Sciatic nerve (tissue), 2 donors: Measurements from ENCODE around the gene PARL. TPM values are rescaled to one million over a fixed set of nuclear protein-coding genes. Genes with fewer than 3 reads are reported as not detected.

Experiments
- ATAC-seq: fragments of 200-7000 bp; cut with Tn5 transposase; one replicate; pipeline ENCODE4 v1.9.1; 2020; ENCODE audit warnings: mild to moderate bottlenecking, moderate library complexity
- DNase-seq: peaks from one replicate; pipeline ENCODE4 v3.0.0-alpha.2; 2020; ENCODE audit warnings: low spot score
- intact Hi-C: fragments of 100-400 bp; cut with DNase I; formaldehyde crosslinking; loops from one replicate; pipeline ENCODE4 v1.14.2; 2022
- total RNA-seq: library from RNA; stranded (reverse); fragmentation: NEBNext Ultra II Directional; extraction: Animal tissue kit (Norgen Biotek cat#: 25700); gene quantifications from one replicate; pipeline ENCODE4 v1.2.1, GENCODE V29; 2021
- donor health status: DM: no; HTN: no; CAD: no.
- donor health status: DM: no; HTN: no; CAD: no.

Gene PARL
- total RNA-seq, 1 donor from 2014 or later: 57.2 TPM

- intact Hi-C loops: no loop called here
- no peak for DNase-seq
- no peak for ATAC-seq
These were observed 14.1 kb downstream of the PARL start for GRCh38 chr3:183870563-183870962.

- no peak for ATAC-seq
- DNase-seq: no peak
- intact Hi-C loops: loop anchor here (2.0 kb wide), 1 partner anchor 60 kb away; no protein-coding TSS in a partner anchor
These were observed 15.9 kb downstream of the PARL start for GRCh38 chr3:183868796-183869195.

DNA sequence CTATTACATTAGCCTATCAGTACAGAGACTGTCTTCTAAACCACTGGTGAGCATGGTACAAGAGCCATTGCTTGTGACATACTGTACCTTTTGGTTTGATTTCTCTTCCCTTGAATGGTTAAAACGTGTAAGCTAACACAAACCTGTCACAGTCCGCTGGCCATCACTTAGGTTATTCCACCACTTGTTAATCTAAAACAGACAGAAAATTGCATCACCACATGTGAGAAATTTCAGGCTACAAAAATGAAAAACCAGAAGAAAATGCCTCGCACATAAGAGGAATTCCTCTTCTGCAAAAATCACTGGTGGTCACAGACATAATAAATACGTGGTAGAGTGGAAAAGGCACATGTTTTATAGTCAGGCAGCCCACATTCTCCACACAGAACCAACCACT, 22.1 kb downstream of the PARL start:
- intact Hi-C loops: no loop called here
- ATAC-seq (no peak), DNase-seq (no peak)

DNA sequence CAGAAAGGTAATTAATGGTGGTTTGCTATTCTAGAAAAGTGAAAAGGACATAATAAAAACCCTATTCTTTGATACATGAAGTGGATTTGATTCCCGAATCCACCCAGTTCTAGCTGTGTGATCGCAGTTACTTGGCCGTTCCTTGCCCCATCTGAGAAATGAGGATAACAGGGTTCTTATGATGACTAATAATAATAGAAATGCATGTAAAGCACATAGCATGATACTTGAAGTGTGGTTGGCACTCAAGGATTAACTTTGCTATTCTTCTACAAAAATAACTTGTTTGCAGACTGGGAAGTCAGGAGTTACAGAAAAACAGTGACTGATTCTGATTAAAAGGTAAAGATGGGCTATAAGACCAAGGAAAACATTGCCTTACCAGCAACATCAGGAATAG, 26.8 kb downstream of the PARL start:
- ATAC-seq (no peak), DNase-seq (no peak)
- intact Hi-C loops: no loop called here

GRCh38 chr3:183854318-183855035, 30.2 kb downstream of the PARL start:
- no peak for ATAC-seq
- no peak for DNase-seq
- intact Hi-C loops: no loop called here

GRCh38 chr3:183845608-183846288, 38.9 kb downstream of the PARL start:
- DNase-seq (no peak), ATAC-seq (no peak)

GRCh38 chr3:183845090-183845489, 39.6 kb downstream of the PARL start:
- intact Hi-C loops: no loop called here
- DNase-seq: no peak
- no peak for ATAC-seq

More at GRCh38 chr3:183845608-183846288, 38.9 kb downstream of the PARL start:
- intact Hi-C loops: no loop called here

- DNase-seq (no peak), ATAC-seq (no peak)
- intact Hi-C loops: no loop called here
These were observed 40.1 kb downstream of the PARL start for GRCh38 chr3:183844606-183845005.

DNA sequence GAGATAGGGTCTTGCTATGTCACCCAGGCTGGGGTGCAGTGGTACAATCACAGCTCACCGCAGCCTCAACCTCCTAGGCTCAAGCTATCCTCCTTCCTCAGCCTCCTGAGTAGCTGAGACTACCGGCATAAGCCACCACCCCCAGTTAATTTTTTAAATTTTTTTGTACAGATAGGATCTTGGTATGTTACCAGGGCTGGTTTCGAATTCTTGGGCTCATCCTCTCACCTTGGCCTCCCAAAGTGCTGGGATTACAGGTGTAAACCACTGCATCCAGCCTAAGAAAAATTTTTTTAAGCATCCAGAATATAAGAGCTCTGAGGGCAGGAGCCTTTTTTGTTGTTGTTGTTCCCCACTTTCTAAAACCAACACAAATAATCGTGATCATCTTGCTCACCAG, 44.9 kb downstream of the PARL start:
- intact Hi-C loops: no loop called here
- ATAC-seq (no peak), DNase-seq (no peak)

GRCh38 chr3:183837894-183838293, 46.8 kb downstream of the PARL start:
- intact Hi-C loops: no loop called here
- no peak for ATAC-seq
- no peak for DNase-seq

DNA sequence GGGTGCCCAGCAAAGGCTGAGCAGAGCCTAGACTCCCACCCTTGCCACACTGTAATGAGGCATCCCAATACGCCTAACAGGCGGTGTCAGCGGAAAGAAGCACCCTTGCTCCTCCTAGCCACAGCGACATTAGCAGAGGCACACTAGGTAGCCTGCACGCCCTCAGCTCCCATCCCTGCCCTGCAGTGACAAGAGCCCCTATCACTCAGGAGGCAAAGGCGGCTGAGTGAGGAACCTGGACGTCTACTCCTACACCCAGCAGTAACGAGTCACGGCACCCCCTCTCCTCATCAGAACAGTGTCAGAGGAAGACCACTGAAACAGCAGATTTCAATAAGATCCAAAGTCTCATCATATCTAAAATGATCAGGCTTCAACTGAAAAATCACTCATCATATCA, 47.3 kb downstream of the PARL start:
- no peak for DNase-seq
- intact Hi-C loops: no loop called here
- ATAC-seq: no peak

GRCh38 chr3:183833516-183833915, 51.2 kb downstream of the PARL start:
- ATAC-seq (no peak), DNase-seq (no peak)
- intact Hi-C loops: no loop called here

DNA sequence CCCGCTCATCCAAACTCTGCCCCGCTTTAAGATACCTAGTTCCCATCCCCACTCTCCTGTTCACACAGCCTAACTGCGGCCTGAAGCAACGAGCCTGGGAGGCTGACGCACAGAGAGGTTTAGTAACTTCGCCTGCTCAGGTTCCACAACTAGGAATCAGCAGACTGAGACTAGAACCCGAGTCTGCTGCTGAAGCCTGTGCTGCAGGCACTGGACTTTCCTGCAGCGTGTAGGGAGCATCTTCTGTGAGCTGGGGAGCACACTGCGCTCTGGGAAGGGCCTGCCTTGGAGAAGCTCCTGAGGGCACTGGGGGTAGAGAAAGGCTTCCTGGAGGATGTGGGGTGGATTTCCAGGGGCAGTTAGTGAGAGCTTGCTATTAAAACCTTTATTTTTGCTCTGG, 54.5 kb downstream of the PARL start:
- intact Hi-C loops: no loop called here
- DNase-seq (no peak), ATAC-seq (no peak)

DNA sequence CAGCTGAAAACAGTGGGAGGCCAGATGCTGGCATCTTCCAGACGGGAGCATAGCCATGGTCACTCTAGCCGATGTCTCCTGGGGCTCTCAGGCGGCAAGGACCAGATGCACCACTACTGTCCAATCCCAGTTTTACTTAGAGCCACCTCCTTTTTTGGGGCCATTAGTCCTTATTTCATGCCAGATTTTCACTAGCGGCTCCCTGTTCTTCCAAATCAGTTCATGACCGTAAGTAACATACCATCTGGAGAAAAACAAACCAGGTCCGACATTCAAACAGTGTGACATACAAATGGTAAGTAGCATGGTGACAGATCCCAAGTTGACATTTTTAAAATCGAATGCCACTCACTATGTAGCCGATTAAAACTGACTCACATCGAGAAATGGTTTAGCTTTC, 55.2 kb downstream of the PARL start:
- ATAC-seq: no peak
- intact Hi-C loops: no loop called here
- DNase-seq: no peak

DNA sequence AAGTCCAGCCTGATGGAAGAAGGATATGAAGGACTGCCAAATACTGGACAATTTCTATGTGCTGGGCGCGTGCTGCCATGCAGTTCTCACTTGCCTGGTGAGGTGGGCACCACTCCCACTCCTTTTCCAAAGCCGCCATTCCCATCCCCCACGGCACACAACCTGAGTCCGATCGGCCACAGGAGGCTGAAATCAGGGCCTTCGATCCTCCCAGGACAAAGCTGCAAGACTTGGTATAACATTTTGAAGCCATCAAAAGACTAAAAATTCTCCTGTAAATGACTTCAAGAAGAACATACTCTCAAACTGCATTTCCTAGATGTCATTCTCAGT, 56.2 kb downstream of the PARL start:
- intact Hi-C loops: no loop called here
- ATAC-seq: no peak
- no peak for DNase-seq

GRCh38 chr3:183827809-183828537, 56.7 kb downstream of the PARL start:
- ATAC-seq (no peak), DNase-seq (no peak)
- intact Hi-C loops: no loop called here

- DNase-seq (no peak), ATAC-seq (peak; percentile 25)
These were observed 58.0 kb downstream of the PARL start for GRCh38 chr3:183826448-183827250.

DNA sequence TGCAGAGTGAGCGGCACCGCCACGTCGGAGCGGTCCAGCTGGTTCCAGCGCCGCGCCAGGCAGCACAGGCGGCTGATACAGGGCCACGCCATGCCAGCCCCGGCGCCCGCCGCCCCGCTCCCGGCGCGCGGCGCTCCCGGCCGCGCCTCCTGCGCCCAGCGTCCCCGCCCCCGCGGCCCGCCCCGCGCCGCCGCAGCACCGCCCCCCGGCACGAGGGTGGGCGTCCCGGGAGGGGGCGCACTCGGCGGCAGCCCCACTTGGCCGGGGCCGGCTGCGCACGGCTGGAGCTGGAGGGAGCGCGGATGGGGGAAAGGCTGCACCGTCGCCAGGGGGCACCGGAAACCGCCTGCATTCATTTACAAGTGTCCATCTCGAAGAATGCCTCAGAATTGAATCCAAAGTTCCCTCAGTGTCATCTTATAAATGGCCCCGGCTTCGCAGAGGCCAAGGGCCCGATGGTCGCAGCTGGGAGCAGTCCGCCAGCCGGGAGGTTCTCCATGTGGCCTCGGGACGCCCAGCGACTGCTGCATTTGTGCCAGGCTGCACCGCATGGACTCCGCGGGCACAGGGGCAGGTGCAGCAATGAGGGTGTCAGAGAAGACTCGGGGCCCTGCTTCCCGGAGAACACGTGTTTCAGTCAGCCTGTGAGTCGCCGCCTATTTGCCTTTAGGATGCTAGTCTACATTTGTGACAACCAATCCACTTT, 59.1 kb downstream of the PARL start, which contains the start of gene MAP6D1:
MAP6D1 (minus strand) TSS at position 122 of the 706 bp plus-strand sequence; CDS start at position 92, 30 bp downstream.
- ATAC-seq (peak; percentile 64), DNase-seq (no peak)
- intact Hi-C loops: no loop called here

More at GRCh38 chr3:183826448-183827250, 58.0 kb downstream of the PARL start:
- intact Hi-C loops: no loop called here
